ENCODE data around the gene MRPL12. TPM values are rescaled to one million over a fixed set of nuclear protein-coding genes. Genes with fewer than 3 reads are reported as not detected.
A peak's percentile ranks its signal among the peaks of the same experiment; 100 is the strongest.

The MRPL12 gene
- total and polyA plus RNA-seq, 2 experiments from 2014 or later: 24.5 to 94.6 TPM

GRCh38 chr17:81666092-81666341, 37.1 kb upstream of the MRPL12 start:
- H3K4me3 ChIP-seq: peak overlapping the region; percentile 89
- H3K4me1 ChIP-seq (ENCODE audit: insufficient read depth): peaks cover 15% of the 10 kb centered on the region
- H3K79me2 ChIP-seq: peaks cover 34% of the 10 kb centered on the region
- H3K27ac ChIP-seq: peak overlapping the region; percentile 94
- no peak for TF ChIP-seq EZH2phosphoT487 (IDR thresholded peaks at IDR 0.05; ENCODE audit: low read depth, severe bottlenecking, unreplicated experiment)
- TF ChIP-seq CTCF (IDR thresholded peaks at IDR 0.05; ENCODE audit: poor library complexity): no peak
- no peak for TF ChIP-seq EZH2 (IDR thresholded peaks at IDR 0.05; ENCODE audit: borderline replicate concordance)
- DNase-seq (ENCODE audit: low spot score): no peak
- 1% methylated on average over 16 of the region's 16 CpGs for WGBS (ENCODE audit: low lambda C conversion rate, missing lambda C conversion rate)
- H3K4me2 ChIP-seq: peak overlapping the region; percentile 88
- peak overlapping the region; percentile 85 for H2AFZ ChIP-seq
- no peaks in the 10 kb centered on the region for H3K27me3 ChIP-seq
- H3K9me2 ChIP-seq (replicated peaks; ENCODE audit: insufficient read depth): no peaks in the 10 kb centered on the region
- no peaks in the 10 kb centered on the region for H4K20me1 ChIP-seq (ENCODE audit: insufficient read depth, poor library complexity, severe bottlenecking)
- no peaks in the 10 kb centered on the region for H3K36me3 ChIP-seq (replicated peaks; ENCODE audit: insufficient read depth, low read depth)
- no peaks in the 10 kb centered on the region for H3K9me3 ChIP-seq (ENCODE audit: low read depth)

GRCh38 chr17:81666342-81667191, 36.6 kb upstream of the MRPL12 start, which contains the start of the genes CCDC137 and OXLD1:
Gene CCDC137, plus strand, starts transcription at chr17:81666737. Its CDS starts 30 bp downstream, at chr17:81666767.
Gene OXLD1, minus strand, starts transcription at chr17:81666605. Its CDS starts 28 bp downstream, at chr17:81666577.
- Histone ChIP-seq H3K4me3 (peak within 1 kb of the TSS; percentile 89), H3K27me3 (no peaks in the 10 kb centered on the region), H3K79me2 (peaks cover 34% of the 10 kb centered on the region), H3K36me3 (replicated peaks; ENCODE audit: insufficient read depth, low read depth) (no peaks in the 10 kb centered on the region), H3K9me2 (replicated peaks; ENCODE audit: insufficient read depth) (no peaks in the 10 kb centered on the region), H3K9me3 (ENCODE audit: low read depth) (no peaks in the 10 kb centered on the region), H4K20me1 (ENCODE audit: insufficient read depth, poor library complexity, severe bottlenecking) (no peaks in the 10 kb centered on the region), H3K4me2 (peak within 1 kb of the TSS; percentile 88), H3K27ac (peak within 1 kb of the TSS; percentile 94), H2AFZ (peak within 1 kb of the TSS; percentile 85), H3K4me1 (ENCODE audit: insufficient read depth) (peaks cover 15% of the 10 kb centered on the region)
- 2% methylated on average over 78 of the region's 96 CpGs for WGBS (ENCODE audit: low lambda C conversion rate, missing lambda C conversion rate)
- TF ChIP-seq CTCF (IDR thresholded peaks at IDR 0.05; ENCODE audit: poor library complexity): no peak
- DNase-seq (ENCODE audit: low spot score): peak; percentile 98

- no peak overlapping the region for H3K27ac ChIP-seq
- no peaks in the 10 kb centered on the region for H3K36me3 ChIP-seq (replicated peaks; ENCODE audit: insufficient read depth, low read depth)
- H4K20me1 ChIP-seq (ENCODE audit: insufficient read depth, poor library complexity, severe bottlenecking): no peaks in the 10 kb centered on the region
- peaks cover 34% of the 10 kb centered on the region for H3K79me2 ChIP-seq
- no peak overlapping the region for H2AFZ ChIP-seq
- no peaks in the 10 kb centered on the region for H3K27me3 ChIP-seq
- peak overlapping the region; percentile 82 for H3K4me2 ChIP-seq
- H3K4me3 ChIP-seq: peak overlapping the region; percentile 20
- H3K4me1 ChIP-seq (ENCODE audit: insufficient read depth): peaks cover 15% of the 10 kb centered on the region
- no peak for TF ChIP-seq EZH2 (IDR thresholded peaks at IDR 0.05; ENCODE audit: borderline replicate concordance)
- no peak for TF ChIP-seq CTCF (IDR thresholded peaks at IDR 0.05; ENCODE audit: poor library complexity)
- no peak for TF ChIP-seq EZH2phosphoT487 (IDR thresholded peaks at IDR 0.05; ENCODE audit: low read depth, severe bottlenecking, unreplicated experiment)
- DNase-seq (ENCODE audit: low spot score): no peak
- WGBS (ENCODE audit: low lambda C conversion rate, missing lambda C conversion rate): 96% methylated on average over 18 of the region's 18 CpGs
- H3K9me3 ChIP-seq (ENCODE audit: low read depth): no peaks in the 10 kb centered on the region
- no peaks in the 10 kb centered on the region for H3K9me2 ChIP-seq (replicated peaks; ENCODE audit: insufficient read depth)
These were observed 35.4 kb upstream of the MRPL12 start for GRCh38 chr17:81667754-81668153.

Data from hepatocyte (in vitro differentiated cells).